Heart right ventricle (tissue), 16 donors: ENCODE measurements around the gene CERS6. TPM values are rescaled to one million over a fixed set of nuclear protein-coding genes. Genes with fewer than 3 reads are reported as not detected.

Experiments used
- ATAC-seq, 8 donors: fragments of 200-7000 bp; cut with Tn5 transposase; one replicate each; pipeline ENCODE4 v1.9.1; 2020; ENCODE audit warnings: mild to moderate bottlenecking in 8 of 8, moderate library complexity in 8 of 8, moderate number of reproducible peaks in 1 of 8
- DNase-seq, 2 donors: peaks; one replicate each; pipeline ENCODE4 v3.0.0-alpha.2; 2020
- H3K27ac ChIP-seq, 10 donors: fragments of 200-600 bp; sonication (generic) in 2 of 10; one replicate each; pipeline versions ENCODE4 v1.5.0 to v1.8.0; 2020 to 2022; ENCODE audit warnings: mild to moderate bottlenecking in 3 of 10
- H3K27me3 ChIP-seq, 7 donors: fragments of 200-600 bp; one replicate each; pipeline ENCODE4 v1.8.0; 2021 to 2022; ENCODE audit warnings: mild to moderate bottlenecking in 2 of 7
- H3K36me3 ChIP-seq, 9 donors: fragments of 200-600 bp; sonication (generic) in 1 of 9; one replicate each; pipeline versions ENCODE4 v1.5.0 to v1.8.0; 2020 to 2022; ENCODE audit warnings: mild to moderate bottlenecking in 2 of 9
- H3K4me1 ChIP-seq, 9 donors: fragments of 200-600 bp; sonication (generic) in 1 of 9; one replicate each; pipeline versions ENCODE4 v1.5.0 to v1.8.0; 2020 to 2022; ENCODE audit warnings: mild to moderate bottlenecking in 4 of 9
- H3K4me3 ChIP-seq, 10 donors: fragments of 200-600 bp; sonication (generic) in 2 of 10; one replicate each; pipeline versions ENCODE4 v1.5.0 to v1.8.0; 2020 to 2022; ENCODE audit warnings: mild to moderate bottlenecking in 7 of 10, moderate library complexity in 2 of 10
- H3K9me3 ChIP-seq, 11 donors: fragments of 200-600 bp in 10 of 11; sonication (generic) in 2 of 11; one replicate each; pipeline versions ENCODE4 v1.5.0 to v1.8.0; 2013 to 2022; ENCODE audit warnings: mild to moderate bottlenecking in 2 of 11, control low read depth in 1 of 11, moderate library complexity in 1 of 11
- WGBS, 2 donors: extraction: QIAGEN DNeasy Blood & Tissue Kit; methylation state at CpG; one replicate each; pipeline ENCODE4 v1.1.7; 2013; ENCODE audit warnings: inconsistent platforms in 1 of 2; 5-methylcytosine and 5-hydroxymethylcytosine counted together
- intact Hi-C, 10 donors: fragments of 100-400 bp; cut with DNase I; formaldehyde crosslinking; loops; one replicate each; pipeline versions ENCODE4 v1.11.1 to v1.14.2; 2022
- polyA plus RNA-seq, 2 donors: library from polyadenylated mRNA; stranded (reverse); fragments of 200-250 nt; gene quantifications; one replicate each; pipeline ENCODE4 v1.2.3, GENCODE V29; 2013
- total RNA-seq, 10 donors: library from RNA; stranded (reverse); fragmentation: NEBNext Ultra II Directional in 3 of 10; extraction: Animal tissue kit (Norgen Biotek cat#: 25700) in 3 of 10; gene quantifications; one replicate each; pipeline versions ENCODE4 v1.2.1 to v1.2.4, GENCODE V29; 2021 to 2023
- TF ChIP-seq, protein P1 (sequence below), 9 donors: fragments of 200-600 bp; sonication (generic) in 2 of 9; IDR thresholded peaks; one replicate each; pipeline versions ENCODE4 v1.5.0 to v1.8.0; 2021 to 2022; ENCODE audit warnings: antibody characterized with exemption in 9 of 9, mild to moderate bottlenecking in 5 of 9, moderate library complexity in 1 of 9
- donor health status: Arrhythmogenic right ventricular cardiomyopathy.
- donor health status: ischemic (EF 13 %, LVEDD 7.1; RV severe dilation, severe dysfunction).
- donor health status: healthy with polysubstance abuse.
- donor health status: DM: no; HTN: yes; CAD: no.
- donor health status: DM: no; HTN: no; CAD: no.
- donor health status: ischemic (EF 25% LVEDD 6.9; RV normal size, moderate dysfunction).
- donor health status: ischemic (EF 25% LVEDD 5.7; RV mildly dilated, moderate dysfunction).
- donor health status: healthy.
- donor health status: DM: yes; HTN: yes; CAD: no.
- donor health status: Ischemic cardiomyopathy.
- donor health status: ischemic (EF 35%, LVEDD 5.7; RV mildly dilated, moderate dysfunction).
- donor health status: nonischemic (EF 11% LVEDD 7.7; RV severe dilation, severe dysfunction).
- donor health status: DM: yes; HTN: yes; CAD: no.
- donor health status: PGD.
- donor health status: ischemic (EF 29% LVEDD 5.4; RV normal size, mild dysfunction).
- donor health status: nonischemic (EF 23%, LVEDD 6.1; RV moderate dilation, normal function).

CERS6 gene
- total and polyA plus RNA-seq, 12 donors, result 20.5 to 76.3 (median 56.1) TPM

DNA sequence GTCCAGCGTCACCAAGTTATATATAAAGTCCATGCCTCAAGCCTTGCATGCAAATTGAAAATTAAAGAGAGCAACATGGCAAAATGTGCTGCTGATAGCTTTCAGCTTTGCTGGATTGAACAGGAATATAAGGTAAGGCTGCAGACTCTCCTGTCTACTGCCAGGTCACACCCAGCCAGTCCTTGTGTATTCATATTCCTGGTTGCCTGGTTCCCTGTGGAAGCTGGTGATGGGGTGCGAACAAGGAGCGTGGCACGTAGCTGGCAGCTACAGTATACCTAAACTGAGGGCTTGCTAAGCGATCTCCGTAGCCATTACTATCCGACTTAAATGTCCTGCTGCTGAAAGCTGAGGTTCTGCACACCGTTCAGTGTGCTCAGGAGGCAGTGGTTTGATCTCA is 296.3 kb downstream of the CERS6 start:
- intact Hi-C loops, result loop anchor here in 3 of 10 donors (10.0 kb wide), 2 partner anchors 48 to 298 kb away; partner anchors contain the start of gene CERS6 (in 3 of the 3)
- H3K36me3 ChIP-seq, result peaks cover 0 to 12% (median 0%) of the 10 kb centered on the region in 9 donors
- H3K4me3 ChIP-seq, result no peak overlapping the region
- no peak for DNase-seq
- TF ChIP-seq, protein P1, sequence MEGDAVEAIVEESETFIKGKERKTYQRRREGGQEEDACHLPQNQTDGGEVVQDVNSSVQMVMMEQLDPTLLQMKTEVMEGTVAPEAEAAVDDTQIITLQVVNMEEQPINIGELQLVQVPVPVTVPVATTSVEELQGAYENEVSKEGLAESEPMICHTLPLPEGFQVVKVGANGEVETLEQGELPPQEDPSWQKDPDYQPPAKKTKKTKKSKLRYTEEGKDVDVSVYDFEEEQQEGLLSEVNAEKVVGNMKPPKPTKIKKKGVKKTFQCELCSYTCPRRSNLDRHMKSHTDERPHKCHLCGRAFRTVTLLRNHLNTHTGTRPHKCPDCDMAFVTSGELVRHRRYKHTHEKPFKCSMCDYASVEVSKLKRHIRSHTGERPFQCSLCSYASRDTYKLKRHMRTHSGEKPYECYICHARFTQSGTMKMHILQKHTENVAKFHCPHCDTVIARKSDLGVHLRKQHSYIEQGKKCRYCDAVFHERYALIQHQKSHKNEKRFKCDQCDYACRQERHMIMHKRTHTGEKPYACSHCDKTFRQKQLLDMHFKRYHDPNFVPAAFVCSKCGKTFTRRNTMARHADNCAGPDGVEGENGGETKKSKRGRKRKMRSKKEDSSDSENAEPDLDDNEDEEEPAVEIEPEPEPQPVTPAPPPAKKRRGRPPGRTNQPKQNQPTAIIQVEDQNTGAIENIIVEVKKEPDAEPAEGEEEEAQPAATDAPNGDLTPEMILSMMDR (IDR thresholded peaks at IDR 0.05), result no peak
- no peaks in the 10 kb centered on the region for H3K9me3 ChIP-seq
- peak overlapping the region in 1 of 10 donors; percentile 13 for H3K27ac ChIP-seq
- H3K4me1 ChIP-seq, result peaks cover 0 to 60% (median 26%) of the 10 kb centered on the region in 9 donors
- 57 to 72% methylated on average over 8 of the region's 8 CpGs for WGBS, 2 donors
- ATAC-seq, result peak; percentile 32 to 83 (median 54)
- H3K27me3 ChIP-seq, result no peaks in the 10 kb centered on the region

DNA sequence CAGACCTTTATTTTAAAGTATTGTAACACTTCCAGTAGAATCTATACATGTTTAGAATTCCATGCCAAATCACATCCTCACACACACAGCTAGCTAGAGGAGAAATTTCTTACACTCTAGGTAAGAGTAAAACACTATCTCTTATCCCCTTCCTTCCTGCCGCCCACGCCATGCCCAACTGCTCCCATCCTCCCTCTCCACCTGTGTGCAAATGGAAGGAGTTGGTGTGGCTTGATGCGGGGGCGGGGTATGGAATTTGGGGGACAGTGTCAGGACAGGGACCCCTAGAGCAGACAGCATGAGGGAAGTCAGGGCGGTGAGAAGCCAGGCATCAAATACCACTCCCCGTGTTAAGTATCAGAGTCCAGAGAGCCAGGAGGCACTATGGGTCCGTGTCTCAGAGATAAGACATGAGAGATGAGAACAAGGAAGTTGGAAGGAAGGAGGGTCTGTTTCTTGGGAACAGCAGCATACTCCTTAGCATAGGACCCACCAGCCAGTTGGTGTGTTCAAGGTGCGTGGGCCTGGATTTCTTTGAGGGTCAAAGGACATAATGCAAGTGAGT is 297.8 kb downstream of the CERS6 start:
- no peak overlapping the region for H3K27ac ChIP-seq
- DNase-seq (no peak), ATAC-seq (no peak)
- TF ChIP-seq, protein P1 (IDR thresholded peaks at IDR 0.05), result no peak
- H3K36me3 ChIP-seq, result peaks cover 0 to 12% (median 0%) of the 10 kb centered on the region in 9 donors
- H3K9me3 ChIP-seq, result no peaks in the 10 kb centered on the region
- H3K4me3 ChIP-seq, result no peak overlapping the region
- WGBS, 2 donors, result 92 to 97% methylated on average over 8 of the region's 8 CpGs
- peaks cover 0 to 69% (median 34%) of the 10 kb centered on the region in 9 donors for H3K4me1 ChIP-seq
- no peaks in the 10 kb centered on the region for H3K27me3 ChIP-seq
- intact Hi-C loops, result loop anchor here in 3 of 10 donors (10.0 kb wide), 2 partner anchors 49 to 299 kb away; partner anchors contain the start of gene CERS6 (in 3 of the 3)

DNA sequence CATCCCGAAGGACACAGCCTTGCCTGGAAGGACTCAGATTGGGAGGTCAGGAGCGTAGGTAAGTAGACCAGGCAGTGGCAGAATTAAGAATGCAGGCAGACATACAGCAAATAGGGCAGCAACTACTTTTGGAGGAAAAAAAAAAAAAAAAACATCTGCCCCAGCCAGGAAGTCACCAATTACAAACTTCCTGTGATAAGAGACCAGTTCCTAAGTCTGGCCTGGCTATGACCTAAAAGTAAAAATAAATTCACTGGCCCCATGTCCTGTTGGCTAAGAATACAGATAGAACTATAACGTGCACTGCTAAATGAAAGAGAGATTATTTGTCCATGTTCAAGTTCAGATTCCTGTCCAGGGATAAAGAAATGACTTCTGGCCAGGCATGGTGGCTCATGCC is 301.2 kb downstream of the CERS6 start:
- H3K4me1 ChIP-seq, result peaks cover 0 to 37% (median 17%) of the 10 kb centered on the region in 9 donors
- ATAC-seq, result peak; percentile 64 to 89 (median 80)
- 26 to 34% methylated on average over 3 of the region's 3 CpGs for WGBS, 2 donors
- peak overlapping the region in 9 of 10 donors; percentile 5 to 71 (median 42) for H3K27ac ChIP-seq
- TF ChIP-seq, protein P1 (IDR thresholded peaks at IDR 0.05), result no peak
- intact Hi-C loops, result loop anchor here in 7 of 10 donors (5.0 to 10.0 kb wide), 5 partner anchors 35 to 410 kb away; partner anchors contain the start of gene CERS6 (in 3 of the 7)
- no peak overlapping the region for H3K4me3 ChIP-seq
- peaks cover 0 to 12% (median 0%) of the 10 kb centered on the region in 9 donors for H3K36me3 ChIP-seq
- H3K9me3 ChIP-seq, result no peaks in the 10 kb centered on the region
- DNase-seq, result no peak
- no peaks in the 10 kb centered on the region for H3K27me3 ChIP-seq

DNA sequence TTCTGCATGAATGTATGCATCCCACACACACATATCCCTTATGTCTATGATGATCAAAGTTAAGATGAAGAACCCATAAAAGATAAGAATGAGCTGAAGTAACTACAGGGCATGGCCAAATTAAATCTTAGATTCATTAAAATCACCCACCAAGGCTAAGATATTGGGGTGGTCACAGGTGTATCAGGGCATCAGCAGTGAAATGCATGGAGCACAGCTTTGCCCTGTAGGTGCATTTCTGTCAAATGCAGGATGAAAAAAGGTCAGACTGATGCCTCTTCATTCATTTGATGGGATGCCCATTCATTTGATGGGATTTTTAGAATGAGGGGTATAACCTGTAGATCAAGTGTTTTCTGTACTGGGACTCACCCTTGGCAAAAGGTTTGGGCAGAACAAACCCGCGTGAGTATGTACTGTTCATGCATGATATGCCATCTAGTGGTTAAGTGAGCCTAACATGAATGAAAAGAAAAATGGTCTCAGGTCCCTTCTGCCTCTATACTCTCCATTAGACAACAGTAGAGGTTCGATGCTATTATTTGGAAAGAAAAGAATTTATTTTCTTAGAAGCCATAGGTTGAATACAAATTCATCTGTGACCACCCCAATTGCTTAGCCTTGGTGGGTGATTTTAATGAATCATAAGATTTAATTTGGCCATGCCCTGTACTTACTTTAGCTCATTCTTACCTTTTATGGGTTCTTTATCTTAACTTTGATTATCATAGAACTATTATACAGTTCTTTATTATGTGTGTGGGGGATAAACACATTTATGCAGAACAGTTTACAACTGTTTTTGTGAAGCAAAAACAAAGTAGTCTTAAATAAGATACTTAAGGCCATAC is 303.1 kb downstream of the CERS6 start:
- DNase-seq, result peak in 1 of 2 donors; percentile 25
- Histone ChIP-seq H3K36me3 (peaks cover 0 to 12% (median 0%) of the 10 kb centered on the region in 9 donors), H3K4me1 (peaks cover 0 to 30% (median 17%) of the 10 kb centered on the region in 9 donors), H3K27ac (no peak overlapping the region), H3K9me3 (no peaks in the 10 kb centered on the region), H3K27me3 (no peaks in the 10 kb centered on the region), H3K4me3 (no peak overlapping the region)
- TF ChIP-seq, protein P1 (IDR thresholded peaks at IDR 0.05), result peak; percentile 39 to 77 (median 64)
- 22 to 23% methylated on average over 3 of the region's 3 CpGs for WGBS, 2 donors
- intact Hi-C loops, result loop anchor here in 9 of 10 donors (2.0 to 10.0 kb wide), 7 partner anchors 37 to 412 kb away; partner anchors contain the start of gene CERS6 (in 3 of the 9)
- ATAC-seq, result peak; percentile 54 to 78 (median 72)
